GM21381 (cell line): ENCODE results near the gene COX10.
A peak's percentile ranks its signal among the peaks of the same experiment; 100 is the strongest.

Source experiments
- ATAC-seq: cut with Tn5 transposase; IDR thresholded peaks from one replicate; pipeline ENCODE4 v1.9.1; 2021; ENCODE audit warnings: mild to moderate bottlenecking, moderate library complexity; ENCODE audit not compliant: unreplicated experiment

COX10 gene

GRCh38 chr17:14068542-14069250 lies 608 bp upstream of the COX10 start:
- peak; percentile 5 for ATAC-seq

- no peak for ATAC-seq
Measured at GRCh38 chr17:14070344-14070984, 1.2 kb downstream of the COX10 start.

GRCh38 chr17:14072881-14073280 lies 3.6 kb downstream of the COX10 start:
- ATAC-seq = no peak

- no peak for ATAC-seq
Measured at GRCh38 chr17:14078027-14078426, 8.7 kb downstream of the COX10 start.

- no peak for ATAC-seq
Measured at GRCh38 chr17:14080847-14081251, 11.5 kb downstream of the COX10 start.

GRCh38 chr17:14082848-14083247 lies 13.5 kb downstream of the COX10 start:
- ATAC-seq = no peak

GRCh38 chr17:14084955-14085354 lies 15.7 kb downstream of the COX10 start:
- ATAC-seq = no peak

GRCh38 chr17:14086189-14086588 lies 16.9 kb downstream of the COX10 start:
- ATAC-seq = no peak

- no peak for ATAC-seq
Measured at GRCh38 chr17:14089179-14089578, 19.9 kb downstream of the COX10 start.

- no peak for ATAC-seq
Measured at GRCh38 chr17:14091367-14091766, 22.1 kb downstream of the COX10 start.

- no peak for ATAC-seq
Measured at GRCh38 chr17:14092808-14093207, 23.5 kb downstream of the COX10 start.

- ATAC-seq = no peak
Measured at GRCh38 chr17:14094676-14095601, 25.6 kb downstream of the COX10 start.

- no peak for ATAC-seq
Measured at GRCh38 chr17:14095631-14096030, 26.3 kb downstream of the COX10 start.

- no peak for ATAC-seq
Measured at GRCh38 chr17:14098246-14098645, 28.9 kb downstream of the COX10 start.

- no peak for ATAC-seq
Measured at GRCh38 chr17:14101976-14102375, 32.7 kb downstream of the COX10 start.

GRCh38 chr17:14103836-14104235 lies 34.5 kb downstream of the COX10 start:
- no peak for ATAC-seq

- ATAC-seq = no peak
Measured at GRCh38 chr17:14104734-14105133, 35.4 kb downstream of the COX10 start.

GRCh38 chr17:14107889-14108288 lies 38.6 kb downstream of the COX10 start:
- ATAC-seq = no peak

GRCh38 chr17:14112407-14112806 lies 43.1 kb downstream of the COX10 start:
- no peak for ATAC-seq

- ATAC-seq = no peak
Measured at GRCh38 chr17:14113137-14113536, 43.8 kb downstream of the COX10 start.

- no peak for ATAC-seq
Measured at GRCh38 chr17:14116263-14117024, 47.1 kb downstream of the COX10 start.
